NCI-H187 (cell line): ENCODE data around the gene ADGRG6.

ENCODE experiments used
- DNase-seq, 2 experiments: peaks; one replicate each; lab custom pipeline; 2025; lab: John Stamatoyannopoulos, UW

Gene ADGRG6

GRCh38 chr6:142349215-142349823 is 47.5 kb downstream of the ADGRG6 start:
- no peak for DNase-seq

- DNase-seq = no peak
Observed at GRCh38 chr6:142350309-142350708, 48.5 kb downstream of the ADGRG6 start.

GRCh38 chr6:142353690-142354089 is 51.9 kb downstream of the ADGRG6 start:
- no peak for DNase-seq

GRCh38 chr6:142354650-142355049 is 52.8 kb downstream of the ADGRG6 start:
- no peak for DNase-seq

- DNase-seq = no peak
Observed at GRCh38 chr6:142355520-142356174, 53.8 kb downstream of the ADGRG6 start.

- no peak for DNase-seq
Observed at GRCh38 chr6:142356201-142356883, 54.5 kb downstream of the ADGRG6 start.

GRCh38 chr6:142356884-142357225 is 55.0 kb downstream of the ADGRG6 start:
- no peak for DNase-seq

- no peak for DNase-seq
Observed at GRCh38 chr6:142357879-142358278, 56.1 kb downstream of the ADGRG6 start.

GRCh38 chr6:142359271-142359960 is 57.6 kb downstream of the ADGRG6 start:
- DNase-seq = no peak

- no peak for DNase-seq
Observed at GRCh38 chr6:142361345-142361744, 59.5 kb downstream of the ADGRG6 start.

- DNase-seq = no peak
Observed at GRCh38 chr6:142361779-142362750, 60.3 kb downstream of the ADGRG6 start.

- DNase-seq = no peak
Observed at GRCh38 chr6:142367061-142367460, 65.3 kb downstream of the ADGRG6 start.

- no peak for DNase-seq
Observed at GRCh38 chr6:142367501-142368018, 65.8 kb downstream of the ADGRG6 start.

GRCh38 chr6:142369266-142369665 is 67.5 kb downstream of the ADGRG6 start:
- DNase-seq = no peak

- DNase-seq = no peak
Observed at GRCh38 chr6:142372348-142372747, 70.5 kb downstream of the ADGRG6 start.

- DNase-seq = no peak
Observed at GRCh38 chr6:142373268-142374090, 71.7 kb downstream of the ADGRG6 start.

- DNase-seq = no peak
Observed at GRCh38 chr6:142374091-142374770, 72.4 kb downstream of the ADGRG6 start.

- DNase-seq = no peak
Observed at GRCh38 chr6:142374965-142375733, 73.3 kb downstream of the ADGRG6 start.

GRCh38 chr6:142376115-142376514 is 74.3 kb downstream of the ADGRG6 start:
- no peak for DNase-seq
